Adrenal gland (tissue), 12 donors: ENCODE results near the gene IFNA5. TPM values are rescaled to one million over a fixed set of nuclear protein-coding genes. Genes with fewer than 3 reads are reported as not detected.

Experiments
- DNase-seq, 7 donors: peaks; one replicate each; pipeline ENCODE4 v3.0.0-alpha.2; 2019 to 2020
- H3K27ac ChIP-seq, 5 donors: fragments of 200-600 bp; sonication (generic) in 4 of 5; 1 replicate in 3 of 5; 2 replicates in 2 of 5; pipeline versions ENCODE4 v1.5.1 to v1.8.0; 2016 to 2020; ENCODE audit warnings: mild to moderate bottlenecking in 1 of 5
- H3K27me3 ChIP-seq: fragments of 200-600 bp; 2 replicates; pipeline ENCODE4 v1.8.0; 2021
- H3K36me3 ChIP-seq, 2 donors: fragments of 200-600 bp; replicated peaks in 1 of 2; 1 replicate in 1 of 2; 2 replicates in 1 of 2; pipeline versions ENCODE4 v1.5.1 to v1.8.0; 2018 to 2022
- H3K4me1 ChIP-seq, 2 donors: fragments of 200-600 bp; replicated peaks in 1 of 2; 1 replicate in 1 of 2; 2 replicates in 1 of 2; pipeline versions ENCODE4 v1.5.1 to v1.8.0; 2018 to 2021
- H3K4me3 ChIP-seq, 4 donors: fragments of 200-600 bp; sonication (generic) in 3 of 4; one replicate each; pipeline ENCODE4 v1.5.1; 2016 to 2018
- H3K9me3 ChIP-seq, 3 donors: fragments of 200-600 bp; sonication (generic) in 1 of 3; replicated peaks in 1 of 3; 1 replicate in 2 of 3; 2 replicates in 1 of 3; pipeline versions ENCODE4 v1.5.1 to v1.8.0; 2016 to 2021
- CTCF ChIP-seq, 6 experiments: fragments of 450-650 bp in 4 of 6; fragments of 200-600 bp in 2 of 6; sonication (generic) in 1 of 6; IDR thresholded peaks; 1 replicate in 5 of 6; 2 replicates in 1 of 6; pipeline versions ENCODE4 v1.5.1 to v1.8.0; 2016 to 2021; ENCODE audit warnings: antibody characterized with exemption in 6 of 6, mild to moderate bottlenecking in 2 of 6, moderate library complexity in 1 of 6
- POLR2A ChIP-seq, 2 donors: fragments of 450-650 bp; IDR thresholded peaks; one replicate each; pipeline ENCODE4 v1.6.1; 2017; ENCODE audit warnings: antibody characterized with exemption in 2 of 2, mild to moderate bottlenecking in 2 of 2, moderate library complexity in 1 of 2
- WGBS, 4 donors: extraction: QIAGEN DNeasy Blood & Tissue Kit in 2 of 4; methylation state at CpG; one replicate each; pipeline versions ENCODE4 v1.1.5 to v1.1.7; 2013 to 2017; 5-methylcytosine and 5-hydroxymethylcytosine counted together
- intact Hi-C, 2 donors: fragments of 100-400 bp; cut with DNase I; formaldehyde crosslinking; loops; one replicate each; pipeline versions ENCODE4 v1.14.1 to v1.15.0; 2022 to 2023
- polyA plus RNA-seq, 3 donors: library from polyadenylated mRNA; stranded (reverse); fragments of 200-250 nt in 2 of 3; fragments of 350-450 nt in 1 of 3; fragmentation: Illumina TruSeq in 1 of 3; extraction: RNeasy Lipid Tissue Mini Kit (QIAGEN cat#74804) in 1 of 3; gene quantifications; one replicate each; pipeline ENCODE4 v1.2.3, GENCODE V29; 2013 to 2014
- total RNA-seq, 9 donors: library from RNA; depleted of rRNA in 4 of 9; stranded (reverse); fragments of >200 nt in 4 of 9; fragments of 120-200 nt in 1 of 9; fragmentation: NEBNext Ultra II Directional in 1 of 9; extraction: Animal tissue kit (Norgen Biotek cat#: 25700) in 1 of 9; gene quantifications; one replicate each; pipeline versions ENCODE4 v1.1.0 to v1.2.4, GENCODE V29; 2013 to 2023
- donor health status: healthy with polysubstance abuse.
- donor health status: Bipolar disorder and iron deficiency.
- donor health status: DM: yes; HTN: yes; CAD: no.
- donor health status: DM: no; HTN: no; CAD: no.
- donor health status: DM: no; HTN: no; CAD: no.
- donor health status: DM: yes; HTN: yes; CAD: no.

Gene IFNA5
- total and polyA plus RNA-seq, 12 donors, result 0.72 TPM; not detected in 11

GRCh38 chr9:21317956-21318923 lies 13.1 kb upstream of the IFNA5 start:
- DNase-seq, result peak; percentile 24 to 69 (median 39)
- intact Hi-C loops, result no loop called here
- Histone ChIP-seq H3K27ac (no peak overlapping the region), H3K9me3 (no peaks in the 10 kb centered on the region), H3K4me1 (peaks cover 0 to 7% of the 10 kb centered on the region in 2 donors), H3K4me3 (no peak overlapping the region), H3K27me3 (no peaks in the 10 kb centered on the region), H3K36me3 (peaks cover 0 to 3% of the 10 kb centered on the region in 2 donors)
- WGBS, 4 donors, result 17 to 20% (median 19%) methylated on average over 7 of the region's 7 CpGs
- TF ChIP-seq CTCF (IDR thresholded peaks at IDR 0.05) (peak; percentile 43 to 71 (median 61)), POLR2A (IDR thresholded peaks at IDR 0.05) (no peak)

GRCh38 chr9:21316860-21317259 lies 11.7 kb upstream of the IFNA5 start:
- intact Hi-C loops, result no loop called here
- DNase-seq, result peak in 2 of 7 donors; percentile 19 to 57
- H3K27me3 ChIP-seq, result no peaks in the 10 kb centered on the region
- H3K36me3 ChIP-seq, result peaks cover 0 to 3% of the 10 kb centered on the region in 2 donors
- WGBS, 4 donors, result 13 to 21% (median 20%) methylated on average over 3 of the region's 3 CpGs
- H3K27ac ChIP-seq, result no peak overlapping the region
- no peaks in the 10 kb centered on the region for H3K9me3 ChIP-seq
- no peak for TF ChIP-seq CTCF (IDR thresholded peaks at IDR 0.05)
- TF ChIP-seq POLR2A (IDR thresholded peaks at IDR 0.05), result no peak
- no peak overlapping the region for H3K4me3 ChIP-seq
- peaks cover 0 to 7% of the 10 kb centered on the region in 2 donors for H3K4me1 ChIP-seq

GRCh38 chr9:21316032-21316842 lies 11.1 kb upstream of the IFNA5 start:
- intact Hi-C loops, result no loop called here
- 42 to 47% (median 44%) methylated on average over 8 of the region's 8 CpGs for WGBS, 4 donors
- no peak for TF ChIP-seq CTCF (IDR thresholded peaks at IDR 0.05)
- no peak for TF ChIP-seq POLR2A (IDR thresholded peaks at IDR 0.05)
- Histone ChIP-seq H3K27ac (no peak overlapping the region), H3K4me1 (peaks cover 0 to 7% of the 10 kb centered on the region in 2 donors), H3K4me3 (no peak overlapping the region), H3K27me3 (no peaks in the 10 kb centered on the region), H3K36me3 (no peaks in the 10 kb centered on the region), H3K9me3 (no peaks in the 10 kb centered on the region)
- DNase-seq, result no peak

GRCh38 chr9:21314152-21314551 lies 9.0 kb upstream of the IFNA5 start:
- H3K27ac ChIP-seq, result no peak overlapping the region
- no peaks in the 10 kb centered on the region for H3K27me3 ChIP-seq
- TF ChIP-seq CTCF (IDR thresholded peaks at IDR 0.05), result no peak
- no peak for TF ChIP-seq POLR2A (IDR thresholded peaks at IDR 0.05)
- no peaks in the 10 kb centered on the region for H3K9me3 ChIP-seq
- no peak overlapping the region for H3K4me3 ChIP-seq
- DNase-seq, result no peak
- no peaks in the 10 kb centered on the region for H3K4me1 ChIP-seq
- intact Hi-C loops, result no loop called here
- WGBS, 4 donors, result 77 to 93% (median 87%) methylated on average over 2 of the region's 2 CpGs
- H3K36me3 ChIP-seq, result no peaks in the 10 kb centered on the region
